GM12875 (cell line): ENCODE results near the gene USP10.
"Not testable (repeated sequence)": the region's sequence is repeated elsewhere in the genome, so short reads cannot be mapped to it uniquely, and the experiment has no call there.

Experiments
- H3K4me3 ChIP-seq: one replicate; pipeline ENCODE4 v1.5.1; 2011; ENCODE audit warnings: low read depth, low read length, control low read depth
- TF ChIP-seq, protein P1 (sequence below): IDR thresholded peaks from 2 replicates; pipeline ENCODE4 v1.5.1; 2011; ENCODE audit warnings: low read depth, mild to moderate bottlenecking, control low read depth, inconsistent platforms, low read length, moderate library complexity, borderline replicate concordance; ENCODE audit not compliant: insufficient read depth

Gene USP10

GRCh38 chr16:84689111-84689510 lies 10.7 kb upstream of the USP10 start:
- TF ChIP-seq, protein P1, sequence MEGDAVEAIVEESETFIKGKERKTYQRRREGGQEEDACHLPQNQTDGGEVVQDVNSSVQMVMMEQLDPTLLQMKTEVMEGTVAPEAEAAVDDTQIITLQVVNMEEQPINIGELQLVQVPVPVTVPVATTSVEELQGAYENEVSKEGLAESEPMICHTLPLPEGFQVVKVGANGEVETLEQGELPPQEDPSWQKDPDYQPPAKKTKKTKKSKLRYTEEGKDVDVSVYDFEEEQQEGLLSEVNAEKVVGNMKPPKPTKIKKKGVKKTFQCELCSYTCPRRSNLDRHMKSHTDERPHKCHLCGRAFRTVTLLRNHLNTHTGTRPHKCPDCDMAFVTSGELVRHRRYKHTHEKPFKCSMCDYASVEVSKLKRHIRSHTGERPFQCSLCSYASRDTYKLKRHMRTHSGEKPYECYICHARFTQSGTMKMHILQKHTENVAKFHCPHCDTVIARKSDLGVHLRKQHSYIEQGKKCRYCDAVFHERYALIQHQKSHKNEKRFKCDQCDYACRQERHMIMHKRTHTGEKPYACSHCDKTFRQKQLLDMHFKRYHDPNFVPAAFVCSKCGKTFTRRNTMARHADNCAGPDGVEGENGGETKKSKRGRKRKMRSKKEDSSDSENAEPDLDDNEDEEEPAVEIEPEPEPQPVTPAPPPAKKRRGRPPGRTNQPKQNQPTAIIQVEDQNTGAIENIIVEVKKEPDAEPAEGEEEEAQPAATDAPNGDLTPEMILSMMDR: no peak

DNA sequence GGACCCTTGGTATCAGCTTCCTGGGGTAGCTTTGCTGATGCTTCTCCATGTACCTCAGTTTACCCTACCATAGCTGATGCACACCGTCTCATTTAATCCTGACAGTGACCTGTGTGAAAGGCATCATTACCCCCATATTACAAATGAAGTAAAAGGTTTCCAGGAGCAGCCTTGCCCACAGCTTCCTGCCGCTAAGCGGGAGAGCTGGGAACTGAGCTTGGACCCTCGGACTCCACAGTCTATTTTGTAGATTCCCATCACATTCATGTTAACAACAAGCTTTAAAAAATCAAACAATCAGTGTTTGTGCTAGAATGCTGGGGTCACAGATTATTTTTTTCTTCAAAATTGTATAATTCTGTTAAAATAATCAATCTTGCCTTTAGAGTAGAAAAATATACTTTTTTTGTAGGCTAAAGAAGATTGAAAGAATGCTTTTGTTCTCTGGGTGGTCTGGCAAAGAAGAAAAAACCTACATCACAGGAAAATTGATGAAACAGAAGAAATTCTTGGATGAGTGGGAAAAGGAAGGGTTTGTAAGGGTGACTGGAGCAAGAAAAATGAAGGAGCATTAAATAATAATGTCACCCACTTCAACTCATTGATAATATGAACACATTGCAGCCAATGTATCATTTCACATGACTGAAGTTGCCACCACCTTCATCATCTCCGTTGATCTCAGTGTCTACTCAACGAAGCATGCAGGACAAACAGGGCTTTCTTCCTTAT lies 9.5 kb upstream of the USP10 start:
- TF ChIP-seq, protein P1: no peak
- no peak overlapping the region for H3K4me3 ChIP-seq

More at GRCh38 chr16:84689111-84689510, 10.7 kb upstream of the USP10 start:
- H3K4me3 ChIP-seq: no peak overlapping the region

GRCh38 chr16:84692451-84693214 lies 7.2 kb upstream of the USP10 start:
- TF ChIP-seq, protein P1: no peak

GRCh38 chr16:84693869-84694268 lies 5.9 kb upstream of the USP10 start:
- not testable (repeated sequence) for H3K4me3 ChIP-seq

More at GRCh38 chr16:84692451-84693214, 7.2 kb upstream of the USP10 start:
- no peak overlapping the region for H3K4me3 ChIP-seq

GRCh38 chr16:84694980-84695379 lies 4.8 kb upstream of the USP10 start:
- H3K4me3 ChIP-seq: no peak overlapping the region
- TF ChIP-seq, protein P1: no peak

DNA sequence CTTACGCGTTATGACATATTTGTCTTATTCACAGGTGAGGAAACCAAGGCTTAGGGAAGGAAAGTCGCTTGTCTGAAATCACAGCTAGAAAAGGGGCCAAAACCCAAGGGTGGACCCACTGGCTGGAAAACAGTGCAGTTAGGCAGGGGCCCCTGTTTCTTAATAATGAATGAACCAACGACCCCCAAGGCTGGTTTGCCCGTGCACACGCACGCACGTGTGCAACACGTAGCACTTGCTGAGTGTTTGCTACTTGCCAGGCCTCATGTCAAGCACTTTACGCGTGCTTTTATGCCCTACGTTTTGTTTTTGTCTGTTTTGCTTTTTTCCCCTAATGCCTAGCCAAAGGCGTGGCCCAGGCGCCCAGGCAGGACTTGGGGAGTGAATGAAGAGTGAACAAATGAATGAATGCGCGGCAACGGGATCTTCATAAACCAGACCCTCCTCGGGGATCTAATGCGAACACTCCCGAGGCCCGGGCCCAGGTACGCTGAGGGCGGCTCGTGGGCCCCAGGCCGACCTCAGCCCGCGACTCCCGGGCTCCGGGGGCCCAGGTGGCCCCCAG lies 571 bp upstream of the USP10 start:
- H3K4me3 ChIP-seq: peak overlapping the region; percentile 83
- TF ChIP-seq, protein P1: no peak

GRCh38 chr16:84700446-84701300 lies 873 bp downstream of the USP10 start:
- TF ChIP-seq, protein P1: no peak
- H3K4me3 ChIP-seq: peak overlapping the region; percentile 83
